Retinal pigment epithelial cell (primary cell): ENCODE data around the gene MRPS18A.
A peak's percentile ranks its signal among the peaks of the same experiment; 100 is the strongest.

ENCODE experiments used
- DNase-seq: peaks from one replicate; pipeline ENCODE4 v3.0.0-alpha.2; 2010; ENCODE audit warnings: low read depth
- H3K4me3 ChIP-seq: 2 replicates; pipeline ENCODE4 v1.5.1; 2011; ENCODE audit warnings: mild to moderate bottlenecking, low read length, control low read depth, moderate library complexity
- TF ChIP-seq, protein P1 (sequence below): conservative IDR thresholded peaks from 2 replicates; pipeline ENCODE4 v1.5.1; 2011; ENCODE audit warnings: low read depth, low read length, control low read depth, inconsistent platforms

Gene MRPS18A

DNA sequence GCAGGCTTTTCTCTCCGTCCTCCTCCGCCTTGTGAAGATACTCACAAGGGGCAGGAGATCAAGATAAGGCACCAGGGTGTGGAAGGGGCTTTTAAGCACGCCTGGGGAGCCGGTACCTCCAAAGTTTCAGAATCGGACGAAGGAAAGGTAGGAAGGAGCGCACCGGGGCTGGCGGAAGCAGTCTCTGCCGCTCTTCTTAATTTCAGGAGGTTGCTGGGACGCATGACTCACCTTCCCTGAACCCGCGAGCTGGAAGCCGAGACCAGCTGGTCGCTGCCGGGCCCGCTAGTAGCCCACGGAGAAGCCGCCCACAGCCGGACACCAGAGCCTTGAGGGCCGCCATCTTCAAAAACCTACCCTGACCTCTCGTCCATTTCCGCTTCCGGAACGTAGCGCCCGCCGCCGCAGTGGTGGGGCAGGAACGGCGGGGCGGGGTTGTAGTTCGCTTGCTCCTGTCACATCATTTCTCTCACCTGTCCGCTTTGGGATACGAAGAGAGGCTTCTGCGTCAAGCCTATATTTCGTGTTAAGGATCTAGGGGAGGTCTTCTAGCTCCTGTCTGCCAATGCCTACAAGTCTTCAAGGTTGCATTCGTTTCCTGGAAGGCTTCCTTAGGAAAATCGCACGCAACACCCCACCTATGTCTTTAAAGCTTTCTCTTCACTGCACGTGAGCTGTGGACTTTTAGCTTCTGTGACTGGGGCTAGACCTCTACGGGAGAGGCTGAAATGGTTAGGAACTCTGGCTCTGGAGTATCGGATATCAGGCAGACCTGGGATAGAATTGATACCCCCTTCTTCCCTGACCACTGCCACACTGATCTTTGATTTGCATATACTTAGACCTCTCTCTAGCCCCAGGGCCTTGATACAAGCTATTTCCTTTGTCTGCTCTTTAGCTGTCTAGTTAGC is at the start of gene MRPS18A:
MRPS18A (minus strand) TSS at position 355 of the 911 bp plus-strand sequence; CDS start at position 343, 12 bp downstream.
- TF ChIP-seq, protein P1, sequence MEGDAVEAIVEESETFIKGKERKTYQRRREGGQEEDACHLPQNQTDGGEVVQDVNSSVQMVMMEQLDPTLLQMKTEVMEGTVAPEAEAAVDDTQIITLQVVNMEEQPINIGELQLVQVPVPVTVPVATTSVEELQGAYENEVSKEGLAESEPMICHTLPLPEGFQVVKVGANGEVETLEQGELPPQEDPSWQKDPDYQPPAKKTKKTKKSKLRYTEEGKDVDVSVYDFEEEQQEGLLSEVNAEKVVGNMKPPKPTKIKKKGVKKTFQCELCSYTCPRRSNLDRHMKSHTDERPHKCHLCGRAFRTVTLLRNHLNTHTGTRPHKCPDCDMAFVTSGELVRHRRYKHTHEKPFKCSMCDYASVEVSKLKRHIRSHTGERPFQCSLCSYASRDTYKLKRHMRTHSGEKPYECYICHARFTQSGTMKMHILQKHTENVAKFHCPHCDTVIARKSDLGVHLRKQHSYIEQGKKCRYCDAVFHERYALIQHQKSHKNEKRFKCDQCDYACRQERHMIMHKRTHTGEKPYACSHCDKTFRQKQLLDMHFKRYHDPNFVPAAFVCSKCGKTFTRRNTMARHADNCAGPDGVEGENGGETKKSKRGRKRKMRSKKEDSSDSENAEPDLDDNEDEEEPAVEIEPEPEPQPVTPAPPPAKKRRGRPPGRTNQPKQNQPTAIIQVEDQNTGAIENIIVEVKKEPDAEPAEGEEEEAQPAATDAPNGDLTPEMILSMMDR = no peak
- peak within 1 kb of the TSS; percentile 95 for H3K4me3 ChIP-seq
- no peak for DNase-seq

DNA sequence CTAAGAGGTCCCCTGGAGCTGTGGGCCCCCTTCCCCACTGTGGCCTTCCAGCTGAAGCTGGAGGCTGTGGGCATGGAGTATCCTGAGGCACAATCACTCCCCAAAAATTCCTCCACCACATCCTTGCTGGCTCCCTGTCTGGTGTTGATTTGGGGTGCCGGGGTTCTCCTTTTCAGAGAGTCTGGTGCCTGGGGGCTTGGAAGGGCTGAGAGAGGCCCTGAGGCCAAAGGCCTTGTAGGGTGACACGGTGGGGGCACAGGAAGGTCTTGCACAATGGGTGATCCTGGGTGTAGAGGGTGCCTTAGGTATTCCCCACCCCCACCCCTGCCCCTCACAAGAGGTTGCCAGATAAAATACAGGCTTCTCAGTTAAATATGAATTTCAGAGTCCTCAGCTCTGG is 49.3 kb upstream of the MRPS18A start:
- DNase-seq = no peak
- TF ChIP-seq, protein P1 = no peak

DNA sequence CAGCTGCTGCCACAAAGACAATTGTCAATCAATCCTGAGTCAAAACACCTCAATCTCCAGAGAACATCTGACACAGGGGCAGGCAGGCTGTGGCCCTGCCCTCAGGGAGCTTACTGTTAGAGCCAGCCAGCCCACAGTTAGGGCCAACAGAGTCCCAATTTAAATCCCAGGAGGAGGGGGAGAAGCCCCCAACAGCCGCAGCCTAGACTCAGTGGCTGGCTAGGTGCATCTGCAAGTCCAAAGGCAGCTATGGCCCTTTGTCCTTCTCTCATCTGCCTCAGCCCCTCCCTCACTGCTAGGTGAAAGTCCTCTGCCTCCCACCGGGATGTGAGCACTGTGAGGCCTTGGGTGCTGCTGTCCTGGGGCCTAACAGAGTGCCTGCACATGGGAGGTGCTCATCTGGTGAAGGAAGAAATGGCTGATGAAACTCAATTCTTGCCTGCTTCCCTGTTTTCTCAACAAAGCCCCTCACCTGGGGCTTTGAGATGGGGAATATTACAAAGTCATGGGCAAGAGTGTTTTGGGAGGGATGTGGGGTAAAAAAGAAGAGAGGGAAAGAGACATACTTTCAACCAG is 48.7 kb upstream of the MRPS18A start:
- no peak overlapping the region for H3K4me3 ChIP-seq
- TF ChIP-seq, protein P1 = no peak
- DNase-seq = no peak

More for the DNA sequence above, 49.3 kb upstream of the MRPS18A start:
- no peak overlapping the region for H3K4me3 ChIP-seq

- TF ChIP-seq, protein P1 = no peak
- H3K4me3 ChIP-seq = no peak overlapping the region
These were observed 48.1 kb upstream of the MRPS18A start for GRCh38 chr6:43735642-43736199.

GRCh38 chr6:43734294-43734665 is 46.7 kb upstream of the MRPS18A start:
- H3K4me3 ChIP-seq = no peak overlapping the region
- no peak for DNase-seq
- TF ChIP-seq, protein P1 = no peak

More at GRCh38 chr6:43735642-43736199, 48.1 kb upstream of the MRPS18A start:
- no peak for DNase-seq

GRCh38 chr6:43733471-43734293 is 46.1 kb upstream of the MRPS18A start:
- DNase-seq = no peak
- TF ChIP-seq, protein P1 = no peak

More at GRCh38 chr6:43733471-43734293, 46.1 kb upstream of the MRPS18A start:
- no peak overlapping the region for H3K4me3 ChIP-seq
